ENCODE results near the gene VEPH1. TPM values are rescaled to one million over a fixed set of nuclear protein-coding genes. Genes with fewer than 3 reads are reported as not detected.

The VEPH1 gene
- total RNA-seq, 6 experiments from 2014 or later: 0.51 to 1.4 (median 0.93) TPM

GRCh38 chr3:157225001-157225400, 278.2 kb downstream of the VEPH1 start:
- 75% methylated on average over 1 of the region's 1 CpG for WGBS (ENCODE audit: insufficient coverage, low coverage, low lambda C conversion rate, missing lambda C conversion rate)

GRCh38 chr3:157220883-157221282, 282.3 kb downstream of the VEPH1 start:
- no peaks in the 10 kb centered on the region for H3K4me1 ChIP-seq
- 95% methylated on average over 2 of the region's 2 CpGs for WGBS (ENCODE audit: insufficient coverage, low coverage, low lambda C conversion rate, missing lambda C conversion rate)
- no peaks in the 10 kb centered on the region for H3K36me3 ChIP-seq
- no peak for ATAC-seq
- TF ChIP-seq CTCF (IDR thresholded peaks at IDR 0.05) (no peak), POLR2A (IDR thresholded peaks at IDR 0.05) (no peak)
- DNase-seq: no peak
- intact Hi-C loops (cut with DNase I): no loop called here
- no peaks in the 10 kb centered on the region for H3K9me3 ChIP-seq
- H3K4me3 ChIP-seq: no peak overlapping the region
- H3K27ac ChIP-seq: no peak overlapping the region
- no peaks in the 10 kb centered on the region for H3K27me3 ChIP-seq

More at GRCh38 chr3:157225001-157225400, 278.2 kb downstream of the VEPH1 start:
- no peak for TF ChIP-seq POLR2A (IDR thresholded peaks at IDR 0.05)
- no peak for TF ChIP-seq CTCF (IDR thresholded peaks at IDR 0.05)
- H3K9me3 ChIP-seq: no peaks in the 10 kb centered on the region
- no peak overlapping the region for H3K27ac ChIP-seq
- intact Hi-C loops (cut with DNase I): no loop called here
- H3K4me1 ChIP-seq: no peaks in the 10 kb centered on the region
- no peak overlapping the region for H3K4me3 ChIP-seq
- H3K36me3 ChIP-seq: no peaks in the 10 kb centered on the region
- DNase-seq (no peak), ATAC-seq (no peak)
- no peaks in the 10 kb centered on the region for H3K27me3 ChIP-seq

GRCh38 chr3:157220211-157220610, 283.0 kb downstream of the VEPH1 start:
- no peak for TF ChIP-seq CTCF (IDR thresholded peaks at IDR 0.05)
- no peak for TF ChIP-seq POLR2A (IDR thresholded peaks at IDR 0.05)
- H3K4me3 ChIP-seq: no peak overlapping the region
- H3K27ac ChIP-seq: no peak overlapping the region
- no peaks in the 10 kb centered on the region for H3K27me3 ChIP-seq
- intact Hi-C loops (cut with DNase I): no loop called here
- DNase-seq (no peak), ATAC-seq (no peak)
- H3K9me3 ChIP-seq: no peaks in the 10 kb centered on the region
- no peaks in the 10 kb centered on the region for H3K4me1 ChIP-seq
- H3K36me3 ChIP-seq: no peaks in the 10 kb centered on the region
- WGBS (ENCODE audit: insufficient coverage, low coverage, low lambda C conversion rate, missing lambda C conversion rate): 67% methylated on average over 1 of the region's 1 CpG

GRCh38 chr3:157219215-157219614, 284.0 kb downstream of the VEPH1 start:
- ATAC-seq: no peak
- Histone ChIP-seq H3K27me3 (no peaks in the 10 kb centered on the region), H3K4me3 (no peak overlapping the region), H3K36me3 (no peaks in the 10 kb centered on the region), H3K27ac (no peak overlapping the region), H3K4me1 (no peaks in the 10 kb centered on the region), H3K9me3 (no peaks in the 10 kb centered on the region)
- DNase-seq: no peak
- 86% methylated on average over 3 of the region's 3 CpGs for WGBS (ENCODE audit: insufficient coverage, low coverage, low lambda C conversion rate, missing lambda C conversion rate)
- TF ChIP-seq CTCF (IDR thresholded peaks at IDR 0.05) (no peak), POLR2A (IDR thresholded peaks at IDR 0.05) (no peak)
- intact Hi-C loops (cut with DNase I): no loop called here

Other genes with a start within 250 kb of the VEPH1 start
- gene PTX3, start 66.6 kb downstream of the VEPH1 start, total RNA-seq: under 1 TPM in 1 of 6 experiments, not detected in 5; 0.69 TPM